GM12875 (cell line): Measurements from ENCODE around the gene DISC1.
A peak's percentile ranks its signal among the peaks of the same experiment; 100 is the strongest.

Source experiments
- H3K4me3 ChIP-seq: one replicate; pipeline ENCODE4 v1.5.1; 2011; ENCODE audit warnings: low read depth, low read length, control low read depth
- TF ChIP-seq, protein P1 (sequence below): IDR thresholded peaks from 2 replicates; pipeline ENCODE4 v1.5.1; 2011; ENCODE audit warnings: low read depth, mild to moderate bottlenecking, control low read depth, inconsistent platforms, low read length, moderate library complexity, borderline replicate concordance; ENCODE audit not compliant: insufficient read depth

Gene DISC1

DNA sequence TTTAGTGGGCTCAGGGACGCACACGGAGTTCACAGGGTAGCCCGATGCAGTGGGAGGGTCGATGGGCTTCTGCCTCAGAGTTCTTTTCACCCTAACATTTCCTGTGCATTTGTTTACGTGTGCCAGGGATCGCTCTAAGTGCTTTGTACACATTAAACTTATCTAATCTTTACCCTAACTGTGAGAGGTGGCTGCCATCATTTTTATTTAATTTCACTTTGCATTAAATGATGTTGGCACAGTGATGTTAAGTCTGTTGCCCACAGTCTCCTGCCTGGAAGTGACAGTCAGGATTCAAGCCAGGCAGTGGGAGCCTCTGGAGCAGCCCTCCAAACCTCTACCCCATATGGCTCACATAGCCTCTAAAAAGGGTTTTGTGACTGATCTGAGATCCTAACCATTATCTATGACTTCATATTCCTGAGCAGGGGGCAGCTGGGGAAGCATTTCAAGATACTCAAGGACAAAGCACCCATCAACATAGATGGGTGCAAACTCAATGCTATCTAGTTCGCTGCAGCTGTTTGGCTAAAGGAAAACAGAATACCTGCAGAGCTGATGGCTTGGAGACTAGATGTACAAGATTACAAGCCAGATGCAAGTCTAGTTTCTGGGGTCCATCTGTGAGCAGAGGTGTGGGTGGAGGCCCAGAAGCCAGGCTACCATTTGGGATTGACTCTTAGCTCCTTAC lies 303.8 kb downstream of the DISC1 start:
- TF ChIP-seq, protein P1, sequence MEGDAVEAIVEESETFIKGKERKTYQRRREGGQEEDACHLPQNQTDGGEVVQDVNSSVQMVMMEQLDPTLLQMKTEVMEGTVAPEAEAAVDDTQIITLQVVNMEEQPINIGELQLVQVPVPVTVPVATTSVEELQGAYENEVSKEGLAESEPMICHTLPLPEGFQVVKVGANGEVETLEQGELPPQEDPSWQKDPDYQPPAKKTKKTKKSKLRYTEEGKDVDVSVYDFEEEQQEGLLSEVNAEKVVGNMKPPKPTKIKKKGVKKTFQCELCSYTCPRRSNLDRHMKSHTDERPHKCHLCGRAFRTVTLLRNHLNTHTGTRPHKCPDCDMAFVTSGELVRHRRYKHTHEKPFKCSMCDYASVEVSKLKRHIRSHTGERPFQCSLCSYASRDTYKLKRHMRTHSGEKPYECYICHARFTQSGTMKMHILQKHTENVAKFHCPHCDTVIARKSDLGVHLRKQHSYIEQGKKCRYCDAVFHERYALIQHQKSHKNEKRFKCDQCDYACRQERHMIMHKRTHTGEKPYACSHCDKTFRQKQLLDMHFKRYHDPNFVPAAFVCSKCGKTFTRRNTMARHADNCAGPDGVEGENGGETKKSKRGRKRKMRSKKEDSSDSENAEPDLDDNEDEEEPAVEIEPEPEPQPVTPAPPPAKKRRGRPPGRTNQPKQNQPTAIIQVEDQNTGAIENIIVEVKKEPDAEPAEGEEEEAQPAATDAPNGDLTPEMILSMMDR, result no peak

DNA sequence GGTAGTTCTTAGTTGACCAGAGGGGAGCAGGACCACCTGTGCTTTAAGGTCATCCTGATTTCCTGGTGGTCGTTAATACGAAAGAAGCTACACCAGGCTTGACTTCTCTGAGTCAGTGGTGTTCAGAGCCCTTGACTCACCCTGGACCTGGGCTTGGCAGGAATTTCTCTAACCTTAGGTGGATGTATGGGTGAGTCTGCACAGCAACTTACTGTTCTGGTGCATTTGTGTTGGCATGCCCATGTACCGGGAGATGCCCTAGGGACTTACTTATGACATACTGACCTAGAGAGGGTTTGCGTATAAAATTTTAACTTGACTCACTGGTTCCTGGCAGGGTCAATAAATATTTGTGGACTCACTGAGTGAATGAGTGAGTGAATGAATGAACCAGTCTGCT lies 304.6 kb downstream of the DISC1 start:
- TF ChIP-seq, protein P1, result no peak
- H3K4me3 ChIP-seq, result no peak overlapping the region

More for the DNA sequence above, 303.8 kb downstream of the DISC1 start:
- no peak overlapping the region for H3K4me3 ChIP-seq

GRCh38 chr1:231931846-231932454 lies 305.4 kb downstream of the DISC1 start:
- no peak overlapping the region for H3K4me3 ChIP-seq
- TF ChIP-seq, protein P1, result peak; percentile 69

- TF ChIP-seq, protein P1, result no peak
- no peak overlapping the region for H3K4me3 ChIP-seq
Observed at GRCh38 chr1:231933711-231934626, 307.4 kb downstream of the DISC1 start.

DNA sequence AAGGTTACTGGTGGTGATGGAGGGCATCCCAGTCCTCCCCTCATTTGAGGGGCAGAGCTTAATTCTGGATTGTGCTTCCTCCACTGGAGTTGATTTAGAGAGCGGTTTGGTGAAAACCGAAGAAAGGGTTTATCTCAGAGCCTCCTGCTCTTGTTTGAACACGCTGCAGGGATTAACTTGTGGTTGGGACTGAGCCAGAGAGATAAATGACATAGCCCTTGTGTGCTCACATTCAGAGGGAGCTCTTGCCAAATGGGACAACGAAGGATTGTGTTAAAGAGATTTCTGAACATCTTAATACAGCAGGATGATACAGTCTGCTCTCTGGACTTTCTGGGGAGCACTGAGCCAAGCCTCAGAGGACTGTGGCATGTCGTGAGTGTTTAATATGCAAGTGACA lies 308.2 kb downstream of the DISC1 start:
- TF ChIP-seq, protein P1, result no peak
- H3K4me3 ChIP-seq, result no peak overlapping the region

- TF ChIP-seq, protein P1, result no peak
- H3K4me3 ChIP-seq, result no peak overlapping the region
Observed at GRCh38 chr1:231935856-231936255, 309.3 kb downstream of the DISC1 start.
